ENCODE data around the gene C5orf58. TPM values are rescaled to one million over a fixed set of nuclear protein-coding genes. Genes with fewer than 3 reads are reported as not detected.
A peak's percentile ranks its signal among the peaks of the same experiment; 100 is the strongest.

Gene C5orf58
- total RNA-seq, 2 donors from 2014 or later = not detected

GRCh38 chr5:170263906-170264305 lies 31.1 kb downstream of the C5orf58 start:
- Histone ChIP-seq H3K36me3 (no peaks in the 10 kb centered on the region), H3K27ac (no peak overlapping the region)
- ATAC-seq (ENCODE audit: insufficient number of reproducible peaks, low FRiP score, low read depth) = no peak

GRCh38 chr5:170265522-170265921 lies 32.7 kb downstream of the C5orf58 start:
- TF ChIP-seq CTCF (IDR thresholded peaks at IDR 0.05) = no peak
- H3K4me1 ChIP-seq (ENCODE audit: control insufficient read depth in 1 of 2, low read depth in 2 of 2) = peaks cover 0 to 9% of the 10 kb centered on the region in 2 donors
- H3K9me3 ChIP-seq = no peaks in the 10 kb centered on the region
- DNase-seq (ENCODE audit: low spot score) (no peak), ATAC-seq (ENCODE audit: insufficient number of reproducible peaks, low FRiP score, low read depth) (no peak)
- H3K27ac ChIP-seq = no peak overlapping the region
- no peak overlapping the region for H3K4me3 ChIP-seq
- no peaks in the 10 kb centered on the region for H3K36me3 ChIP-seq
- H3K27me3 ChIP-seq (replicated peaks; ENCODE audit: insufficient read depth) = no peaks in the 10 kb centered on the region

More at GRCh38 chr5:170263906-170264305, 31.1 kb downstream of the C5orf58 start:
- Histone ChIP-seq H3K4me3 (no peak overlapping the region), H3K4me1 (ENCODE audit: control insufficient read depth in 1 of 2, low read depth in 2 of 2) (peaks cover 0 to 9% of the 10 kb centered on the region in 2 donors), H3K9me3 (no peaks in the 10 kb centered on the region), H3K27me3 (replicated peaks; ENCODE audit: insufficient read depth) (no peaks in the 10 kb centered on the region)
- no peak for TF ChIP-seq CTCF (IDR thresholded peaks at IDR 0.05)
- no peak for DNase-seq (ENCODE audit: low spot score)

- Histone ChIP-seq H3K36me3 (no peaks in the 10 kb centered on the region), H3K4me3 (no peak overlapping the region), H3K27ac (no peak overlapping the region), H3K9me3 (no peaks in the 10 kb centered on the region), H3K27me3 (replicated peaks; ENCODE audit: insufficient read depth) (no peaks in the 10 kb centered on the region), H3K4me1 (ENCODE audit: control insufficient read depth in 1 of 2, low read depth in 2 of 2) (peaks cover 0 to 9% of the 10 kb centered on the region in 2 donors)
- DNase-seq (ENCODE audit: low spot score) = no peak
- no peak for ATAC-seq (ENCODE audit: insufficient number of reproducible peaks, low FRiP score, low read depth)
- TF ChIP-seq CTCF (IDR thresholded peaks at IDR 0.05) = no peak
These were observed 34.0 kb downstream of the C5orf58 start for GRCh38 chr5:170266570-170267381.

- Histone ChIP-seq H3K9me3 (no peaks in the 10 kb centered on the region), H3K4me1 (ENCODE audit: control insufficient read depth in 1 of 2, low read depth in 2 of 2) (peaks cover 0 to 9% of the 10 kb centered on the region in 2 donors), H3K27ac (no peak overlapping the region), H3K4me3 (peak overlapping the region; percentile 51), H3K36me3 (no peaks in the 10 kb centered on the region), H3K27me3 (replicated peaks; ENCODE audit: insufficient read depth) (no peaks in the 10 kb centered on the region)
- no peak for ATAC-seq (ENCODE audit: insufficient number of reproducible peaks, low FRiP score, low read depth)
- no peak for DNase-seq (ENCODE audit: low spot score)
- TF ChIP-seq CTCF (IDR thresholded peaks at IDR 0.05) = peak; percentile 87
These were observed 34.8 kb downstream of the C5orf58 start for GRCh38 chr5:170267431-170268152.

- Histone ChIP-seq H3K4me3 (peak overlapping the region; percentile 51), H3K27ac (no peak overlapping the region), H3K9me3 (no peaks in the 10 kb centered on the region), H3K27me3 (replicated peaks; ENCODE audit: insufficient read depth) (no peaks in the 10 kb centered on the region), H3K36me3 (no peaks in the 10 kb centered on the region), H3K4me1 (ENCODE audit: control insufficient read depth in 1 of 2, low read depth in 2 of 2) (peaks cover 0 to 9% of the 10 kb centered on the region in 2 donors)
- no peak for ATAC-seq (ENCODE audit: insufficient number of reproducible peaks, low FRiP score, low read depth)
- TF ChIP-seq CTCF (IDR thresholded peaks at IDR 0.05) = no peak
- DNase-seq (ENCODE audit: low spot score) = no peak
These were observed 35.4 kb downstream of the C5orf58 start for GRCh38 chr5:170268153-170268689.

Data from thoracic aorta (tissue), 2 donors.